HG03280 (cell line): ENCODE data around the gene ELMO1.

Source experiments
- ATAC-seq: cut with Tn5 transposase; IDR thresholded peaks from one replicate; pipeline ENCODE4 v1.9.1; 2021; ENCODE audit warnings: mild to moderate bottlenecking, moderate library complexity; ENCODE audit not compliant: unreplicated experiment

ELMO1 gene

GRCh38 chr7:37081436-37081835, 367.2 kb downstream of the ELMO1 start:
- no peak for ATAC-seq

GRCh38 chr7:37079420-37079819, 369.2 kb downstream of the ELMO1 start:
- no peak for ATAC-seq

GRCh38 chr7:37076668-37077067, 372.0 kb downstream of the ELMO1 start:
- no peak for ATAC-seq

- ATAC-seq = no peak
These were observed 374.3 kb downstream of the ELMO1 start for GRCh38 chr7:37074370-37074769.

GRCh38 chr7:37071124-37071523, 377.5 kb downstream of the ELMO1 start:
- no peak for ATAC-seq

- ATAC-seq = no peak
These were observed 378.2 kb downstream of the ELMO1 start for GRCh38 chr7:37070471-37070870.

DNA sequence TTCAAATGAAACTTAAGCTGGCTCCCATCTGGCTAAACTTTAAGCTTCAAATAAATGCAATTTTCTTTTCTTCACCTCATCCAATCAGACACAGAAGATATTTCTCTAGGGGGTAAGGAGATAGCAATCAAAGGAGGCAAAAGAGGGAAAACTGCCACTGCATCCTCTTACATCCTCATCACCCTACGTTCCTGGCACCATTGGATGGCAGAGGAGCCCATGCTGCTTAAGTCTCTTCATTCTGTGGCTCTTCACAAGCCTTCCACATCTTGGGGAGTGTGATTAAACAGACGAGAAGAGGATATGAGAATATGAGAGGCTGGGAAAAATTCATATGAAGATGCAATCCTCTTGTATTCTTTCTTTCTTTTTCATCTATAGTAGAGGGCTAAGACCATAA, 378.6 kb downstream of the ELMO1 start:
- ATAC-seq = no peak

- ATAC-seq = no peak
These were observed 379.3 kb downstream of the ELMO1 start for GRCh38 chr7:37069336-37069735.

DNA sequence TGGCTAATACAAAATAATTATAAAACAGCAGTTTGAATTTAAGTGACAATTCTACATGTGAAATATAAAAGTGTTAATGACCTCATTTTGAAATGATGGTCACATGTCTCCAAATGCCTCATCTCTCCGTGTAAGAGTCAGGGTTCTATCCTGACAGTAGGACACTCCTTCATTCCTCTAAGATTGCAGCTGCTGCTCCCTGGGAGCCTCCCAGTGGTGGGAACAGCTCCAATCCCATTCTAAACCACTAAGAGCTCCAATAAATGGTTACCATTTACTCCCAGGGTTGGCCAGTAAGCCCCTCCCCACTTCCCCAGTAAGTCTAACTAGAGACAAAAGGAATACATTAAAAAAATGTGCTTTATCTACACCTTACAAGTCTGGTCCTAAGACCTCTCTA, 379.8 kb downstream of the ELMO1 start:
- no peak for ATAC-seq

- ATAC-seq = no peak
These were observed 380.6 kb downstream of the ELMO1 start for GRCh38 chr7:37068038-37068437.

DNA sequence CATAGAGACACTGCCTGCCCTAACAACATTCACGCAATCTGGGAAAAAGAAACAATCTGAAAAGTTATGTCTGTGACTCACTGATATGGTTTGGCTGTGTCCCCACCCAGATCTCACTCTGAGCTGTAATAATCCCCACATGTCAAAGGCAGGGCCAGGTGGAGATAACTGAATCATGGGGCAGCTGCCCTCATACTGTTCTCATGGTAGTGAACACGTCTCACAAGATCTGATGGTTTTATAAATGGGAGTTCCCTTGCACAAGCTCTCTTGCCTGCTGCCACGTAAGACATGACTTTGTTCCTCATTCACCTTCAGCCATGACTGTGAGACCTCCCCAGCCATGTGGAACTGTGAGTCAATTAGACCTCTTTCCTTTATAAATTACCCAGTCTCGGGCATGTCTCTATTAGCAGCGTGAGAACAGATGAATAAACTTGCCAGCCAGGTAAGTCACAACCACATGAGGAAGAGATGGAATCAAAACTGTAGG, 382.8 kb downstream of the ELMO1 start:
- ATAC-seq = no peak

GRCh38 chr7:37062560-37062859, 386.2 kb downstream of the ELMO1 start:
- ATAC-seq = no peak

- ATAC-seq = no peak
These were observed 386.7 kb downstream of the ELMO1 start for GRCh38 chr7:37061849-37062559.

GRCh38 chr7:37056234-37056912, 392.3 kb downstream of the ELMO1 start:
- ATAC-seq = no peak

- no peak for ATAC-seq
These were observed 393.9 kb downstream of the ELMO1 start for GRCh38 chr7:37054624-37055241.

- ATAC-seq = no peak
These were observed 396.0 kb downstream of the ELMO1 start for GRCh38 chr7:37052705-37053104.

DNA sequence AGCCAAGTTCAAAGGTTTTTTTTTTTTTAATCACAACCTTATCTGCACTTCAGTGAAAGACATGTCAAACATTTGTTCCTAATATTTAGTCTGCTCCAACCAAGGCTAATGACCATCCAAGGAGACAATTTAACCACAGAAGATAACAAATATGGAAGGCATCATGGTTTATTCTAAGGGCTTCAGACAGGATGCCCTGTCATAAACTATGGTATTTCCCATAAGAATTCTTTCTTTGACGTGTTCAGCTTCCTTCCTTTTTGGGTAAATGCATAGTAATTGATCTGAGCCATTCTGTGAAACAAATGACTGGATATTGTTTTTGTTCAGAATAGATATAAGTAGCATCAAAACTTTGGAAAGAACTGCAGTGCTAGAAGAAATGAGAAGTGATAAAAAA, 397.9 kb downstream of the ELMO1 start:
- no peak for ATAC-seq

GRCh38 chr7:37048674-37049073, 400.0 kb downstream of the ELMO1 start:
- ATAC-seq = no peak

DNA sequence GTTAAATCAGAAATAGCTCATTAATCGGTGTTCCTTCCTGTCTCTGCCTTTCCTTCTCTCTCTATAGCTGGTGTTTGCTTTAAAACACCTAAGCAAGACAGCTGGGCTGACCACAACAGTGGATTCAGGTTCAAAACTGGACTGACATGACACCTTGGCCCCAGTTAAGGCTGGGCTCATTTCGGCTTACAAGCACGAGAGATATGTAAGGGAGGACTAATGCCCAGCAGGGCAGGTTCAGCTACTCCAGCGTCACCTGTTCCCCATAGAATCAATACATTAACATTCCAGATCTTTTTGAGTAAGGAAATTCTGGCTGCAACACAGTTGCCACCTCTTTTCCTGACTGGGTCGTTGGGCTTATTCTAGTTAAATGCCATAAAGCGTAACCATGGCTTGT, 401.4 kb downstream of the ELMO1 start:
- ATAC-seq = no peak

GRCh38 chr7:37046531-37047079, 402.1 kb downstream of the ELMO1 start:
- ATAC-seq = no peak

DNA sequence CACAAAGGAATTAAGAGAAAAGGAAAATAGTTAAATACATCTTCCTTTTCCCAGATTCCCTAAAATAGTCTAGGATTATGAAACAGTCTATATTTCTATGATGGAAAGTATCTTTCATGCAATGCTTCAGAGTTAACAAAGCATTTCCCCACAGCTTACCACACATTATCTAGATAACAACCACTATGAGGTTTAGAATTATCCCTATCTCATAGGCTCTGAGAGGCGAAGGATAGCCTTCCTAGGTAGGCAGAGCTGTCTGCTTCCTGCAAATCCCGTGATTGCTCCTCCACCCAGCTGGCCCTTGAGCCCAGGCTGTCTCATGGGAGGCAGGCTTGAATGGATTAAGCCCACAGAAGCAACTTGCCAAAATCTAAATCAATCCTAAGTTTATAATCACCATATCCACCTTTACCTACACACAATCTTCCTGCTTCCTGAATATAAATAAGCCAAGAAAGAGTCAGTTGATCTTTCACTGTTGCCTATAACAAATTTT, 402.9 kb downstream of the ELMO1 start:
- no peak for ATAC-seq

GRCh38 chr7:37041461-37041860, 407.2 kb downstream of the ELMO1 start:
- no peak for ATAC-seq
